ENCODE measurements around the gene HARBI1.

Gene HARBI1

DNA sequence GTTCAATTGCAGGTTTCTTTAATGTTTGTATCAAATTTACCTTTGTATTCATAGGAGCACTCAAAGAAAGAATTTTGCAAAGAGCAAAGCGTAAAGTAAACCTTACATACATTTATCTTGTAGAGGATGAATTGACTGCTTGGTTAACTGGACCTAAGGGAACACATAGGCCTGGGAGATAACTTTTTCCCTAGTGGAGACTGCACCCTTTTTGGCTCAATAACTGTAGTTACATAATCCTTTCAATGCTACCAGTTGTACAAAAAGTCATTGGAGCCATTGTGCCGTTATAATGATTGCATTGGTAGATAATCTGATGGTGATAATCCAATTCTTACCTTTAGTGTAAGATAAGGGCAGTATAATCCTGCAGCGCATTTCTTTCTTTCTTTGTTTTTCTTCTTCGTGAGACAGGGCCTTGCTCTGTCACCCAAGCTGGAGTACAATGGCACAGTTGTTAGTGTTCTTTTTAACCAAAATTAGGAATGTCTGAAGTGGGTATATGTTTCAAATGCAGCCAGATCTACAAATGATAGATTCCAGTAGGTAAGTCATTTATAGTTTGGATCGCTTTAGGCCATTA is 18.6 kb upstream of the HARBI1 start:
- Histone ChIP-seq H3K4me1 (ENCODE audit: control insufficient read depth in 2 of 2, insufficient read depth in 2 of 2, low read length in 2 of 2) (no peaks in the 10 kb centered on the region), H3K9me3 (ENCODE audit: control insufficient read depth in 2 of 2, low read length in 2 of 2) (no peaks in the 10 kb centered on the region), H3K4me3 (ENCODE audit: low read length in 2 of 2) (no peak overlapping the region), H3K27me3 (ENCODE audit: control insufficient read depth in 2 of 2, insufficient read depth in 2 of 2, low read length in 2 of 2) (no peaks in the 10 kb centered on the region), H3K9ac (ENCODE audit: low read depth in 1 of 2, low read length in 2 of 2) (no peak overlapping the region), H3K36me3 (ENCODE audit: control insufficient read depth in 2 of 2, insufficient read depth in 2 of 2, low read length in 2 of 2) (peaks cover 14 to 19% of the 10 kb centered on the region in 2 donors), H3K27ac (ENCODE audit: low read depth in 2 of 2, low read length in 2 of 2) (no peak overlapping the region)

- Histone ChIP-seq H3K4me3 (ENCODE audit: low read length in 2 of 2) (no peak overlapping the region), H3K4me1 (ENCODE audit: control insufficient read depth in 2 of 2, insufficient read depth in 2 of 2, low read length in 2 of 2) (no peaks in the 10 kb centered on the region), H3K36me3 (ENCODE audit: control insufficient read depth in 2 of 2, insufficient read depth in 2 of 2, low read length in 2 of 2) (peaks cover 20 to 25% of the 10 kb centered on the region in 2 donors), H3K27me3 (ENCODE audit: control insufficient read depth in 2 of 2, insufficient read depth in 2 of 2, low read length in 2 of 2) (no peaks in the 10 kb centered on the region), H3K27ac (ENCODE audit: low read depth in 2 of 2, low read length in 2 of 2) (no peak overlapping the region), H3K9ac (ENCODE audit: low read depth in 1 of 2, low read length in 2 of 2) (no peak overlapping the region), H3K9me3 (ENCODE audit: control insufficient read depth in 2 of 2, low read length in 2 of 2) (no peaks in the 10 kb centered on the region)
Measured at GRCh38 chr11:46633291-46634217, 16.5 kb upstream of the HARBI1 start.

DNA sequence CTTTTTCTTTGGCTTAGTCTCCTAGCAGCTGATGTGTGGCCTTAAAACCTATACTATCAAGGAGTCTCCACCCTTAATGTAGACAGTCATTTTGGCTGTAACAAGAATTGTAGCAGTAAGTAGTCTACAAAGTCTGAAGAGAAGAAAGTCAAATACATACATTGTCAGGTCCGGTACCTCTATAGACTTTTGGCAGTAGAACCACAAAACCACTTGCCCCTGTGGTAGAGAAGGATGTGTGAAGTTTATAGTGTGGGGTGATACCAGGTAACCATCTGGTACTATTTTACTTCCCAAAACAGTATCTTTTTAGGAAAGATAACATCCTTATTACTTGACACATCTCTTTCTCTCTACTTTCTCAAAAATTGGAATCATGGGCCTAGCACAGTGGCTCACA is 15.5 kb upstream of the HARBI1 start:
- Histone ChIP-seq H3K4me3 (ENCODE audit: low read length in 2 of 2) (no peak overlapping the region), H3K27ac (ENCODE audit: low read depth in 2 of 2, low read length in 2 of 2) (no peak overlapping the region), H3K9me3 (ENCODE audit: control insufficient read depth in 2 of 2, low read length in 2 of 2) (no peaks in the 10 kb centered on the region), H3K36me3 (ENCODE audit: control insufficient read depth in 2 of 2, insufficient read depth in 2 of 2, low read length in 2 of 2) (peaks cover 20 to 24% of the 10 kb centered on the region in 2 donors), H3K4me1 (ENCODE audit: control insufficient read depth in 2 of 2, insufficient read depth in 2 of 2, low read length in 2 of 2) (no peaks in the 10 kb centered on the region), H3K9ac (ENCODE audit: low read depth in 1 of 2, low read length in 2 of 2) (no peak overlapping the region), H3K27me3 (ENCODE audit: control insufficient read depth in 2 of 2, insufficient read depth in 2 of 2, low read length in 2 of 2) (no peaks in the 10 kb centered on the region)

GRCh38 chr11:46631676-46632075 is 14.6 kb upstream of the HARBI1 start:
- no peak overlapping the region for H3K27ac ChIP-seq (ENCODE audit: low read depth in 2 of 2, low read length in 2 of 2)
- no peak overlapping the region for H3K9ac ChIP-seq (ENCODE audit: low read depth in 1 of 2, low read length in 2 of 2)
- H3K4me1 ChIP-seq (ENCODE audit: control insufficient read depth in 2 of 2, insufficient read depth in 2 of 2, low read length in 2 of 2), result no peaks in the 10 kb centered on the region
- no peak overlapping the region for H3K4me3 ChIP-seq (ENCODE audit: low read length in 2 of 2)
- H3K27me3 ChIP-seq (ENCODE audit: control insufficient read depth in 2 of 2, insufficient read depth in 2 of 2, low read length in 2 of 2), result no peaks in the 10 kb centered on the region
- no peaks in the 10 kb centered on the region for H3K9me3 ChIP-seq (ENCODE audit: control insufficient read depth in 2 of 2, low read length in 2 of 2)
- H3K36me3 ChIP-seq (ENCODE audit: control insufficient read depth in 2 of 2, insufficient read depth in 2 of 2, low read length in 2 of 2), result peaks cover 20 to 26% of the 10 kb centered on the region in 2 donors

GRCh38 chr11:46630237-46630636 is 13.2 kb upstream of the HARBI1 start:
- peaks cover 26 to 27% of the 10 kb centered on the region in 2 donors for H3K36me3 ChIP-seq (ENCODE audit: control insufficient read depth in 2 of 2, insufficient read depth in 2 of 2, low read length in 2 of 2)

GRCh38 chr11:46628961-46629360 is 11.9 kb upstream of the HARBI1 start:
- no peak overlapping the region for H3K9ac ChIP-seq (ENCODE audit: low read depth in 1 of 2, low read length in 2 of 2)
- peaks cover 26 to 34% of the 10 kb centered on the region in 2 donors for H3K36me3 ChIP-seq (ENCODE audit: control insufficient read depth in 2 of 2, insufficient read depth in 2 of 2, low read length in 2 of 2)
- H3K4me1 ChIP-seq (ENCODE audit: control insufficient read depth in 2 of 2, insufficient read depth in 2 of 2, low read length in 2 of 2), result no peaks in the 10 kb centered on the region
- no peak overlapping the region for H3K4me3 ChIP-seq (ENCODE audit: low read length in 2 of 2)
- no peaks in the 10 kb centered on the region for H3K9me3 ChIP-seq (ENCODE audit: control insufficient read depth in 2 of 2, low read length in 2 of 2)
- H3K27ac ChIP-seq (ENCODE audit: low read depth in 2 of 2, low read length in 2 of 2), result no peak overlapping the region
- no peaks in the 10 kb centered on the region for H3K27me3 ChIP-seq (ENCODE audit: control insufficient read depth in 2 of 2, insufficient read depth in 2 of 2, low read length in 2 of 2)

More at GRCh38 chr11:46630237-46630636, 13.2 kb upstream of the HARBI1 start:
- H3K9me3 ChIP-seq (ENCODE audit: control insufficient read depth in 2 of 2, low read length in 2 of 2), result no peaks in the 10 kb centered on the region
- no peak overlapping the region for H3K4me3 ChIP-seq (ENCODE audit: low read length in 2 of 2)
- H3K27me3 ChIP-seq (ENCODE audit: control insufficient read depth in 2 of 2, insufficient read depth in 2 of 2, low read length in 2 of 2), result no peaks in the 10 kb centered on the region
- H3K27ac ChIP-seq (ENCODE audit: low read depth in 2 of 2, low read length in 2 of 2), result no peak overlapping the region
- H3K4me1 ChIP-seq (ENCODE audit: control insufficient read depth in 2 of 2, insufficient read depth in 2 of 2, low read length in 2 of 2), result no peaks in the 10 kb centered on the region
- no peak overlapping the region for H3K9ac ChIP-seq (ENCODE audit: low read depth in 1 of 2, low read length in 2 of 2)

GRCh38 chr11:46625406-46625805 is 8.4 kb upstream of the HARBI1 start:
- H3K4me3 ChIP-seq (ENCODE audit: low read length in 2 of 2), result no peak overlapping the region
- H3K9ac ChIP-seq (ENCODE audit: low read depth in 1 of 2, low read length in 2 of 2), result no peak overlapping the region
- H3K27ac ChIP-seq (ENCODE audit: low read depth in 2 of 2, low read length in 2 of 2), result no peak overlapping the region
- H3K9me3 ChIP-seq (ENCODE audit: control insufficient read depth in 2 of 2, low read length in 2 of 2), result no peaks in the 10 kb centered on the region
- no peaks in the 10 kb centered on the region for H3K4me1 ChIP-seq (ENCODE audit: control insufficient read depth in 2 of 2, insufficient read depth in 2 of 2, low read length in 2 of 2)
- H3K27me3 ChIP-seq (ENCODE audit: control insufficient read depth in 2 of 2, insufficient read depth in 2 of 2, low read length in 2 of 2), result no peaks in the 10 kb centered on the region
- peaks cover 16 to 23% of the 10 kb centered on the region in 2 donors for H3K36me3 ChIP-seq (ENCODE audit: control insufficient read depth in 2 of 2, insufficient read depth in 2 of 2, low read length in 2 of 2)

DNA sequence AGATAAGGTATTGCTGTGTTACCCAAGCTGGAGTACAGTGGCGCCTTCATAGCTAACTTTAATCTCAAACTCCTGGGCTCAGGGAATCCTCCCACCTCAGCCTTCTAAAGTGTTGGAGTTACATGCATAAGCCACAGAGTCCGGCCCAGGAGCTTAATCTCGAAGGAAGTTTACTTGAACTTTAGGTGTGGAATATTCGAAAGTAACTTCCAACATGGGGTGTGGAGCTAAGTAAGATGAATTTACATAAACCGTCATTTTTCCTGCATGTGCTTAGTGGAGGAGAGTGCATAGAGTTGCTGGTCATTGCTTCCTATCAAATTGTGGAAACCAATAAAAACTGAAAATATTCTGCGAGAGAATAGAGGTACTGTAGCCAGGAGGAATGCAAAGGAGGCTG is 1.8 kb upstream of the HARBI1 start:
- Histone ChIP-seq H3K36me3 (ENCODE audit: control insufficient read depth in 2 of 2, insufficient read depth in 2 of 2, low read length in 2 of 2) (peaks cover 0 to 5% of the 10 kb centered on the region in 2 donors), H3K9me3 (ENCODE audit: control insufficient read depth in 2 of 2, low read length in 2 of 2) (no peaks in the 10 kb centered on the region), H3K27ac (ENCODE audit: low read depth in 2 of 2, low read length in 2 of 2) (no peak overlapping the region), H3K9ac (ENCODE audit: low read depth in 1 of 2, low read length in 2 of 2) (no peak overlapping the region), H3K27me3 (ENCODE audit: control insufficient read depth in 2 of 2, insufficient read depth in 2 of 2, low read length in 2 of 2) (no peaks in the 10 kb centered on the region), H3K4me1 (ENCODE audit: control insufficient read depth in 2 of 2, insufficient read depth in 2 of 2, low read length in 2 of 2) (peaks cover 6 to 18% of the 10 kb centered on the region in 2 donors), H3K4me3 (ENCODE audit: low read length in 2 of 2) (peak overlapping the region; percentile 38 to 97)

DNA sequence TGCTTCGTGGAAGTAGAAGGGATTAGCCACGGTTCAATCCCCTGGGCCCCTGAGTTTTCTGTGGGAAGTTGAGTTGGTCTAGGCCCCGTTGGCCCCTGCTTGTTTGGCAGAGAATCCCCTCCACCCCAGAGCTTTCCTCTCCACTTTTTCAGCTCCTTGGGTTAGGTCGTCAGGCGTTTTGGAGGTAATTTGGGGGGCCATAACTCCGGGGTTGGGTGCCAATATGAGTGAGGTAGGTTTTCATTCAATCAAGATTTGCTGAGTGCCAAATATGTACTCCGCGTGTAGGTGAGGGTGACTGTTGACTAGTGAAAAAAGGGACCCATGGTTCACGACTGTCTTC is 916 bp upstream of the HARBI1 start:
- peak overlapping the region; percentile 96 to 99 for H3K9ac ChIP-seq (ENCODE audit: low read depth in 1 of 2, low read length in 2 of 2)

GRCh38 chr11:46616551-46617133 is 385 bp downstream of the HARBI1 start:
- peak overlapping the region; percentile 97 to 98 for H3K27ac ChIP-seq (ENCODE audit: low read depth in 2 of 2, low read length in 2 of 2)
- H3K27me3 ChIP-seq (ENCODE audit: control insufficient read depth in 2 of 2, insufficient read depth in 2 of 2, low read length in 2 of 2), result no peaks in the 10 kb centered on the region
- peaks cover 0 to 5% of the 10 kb centered on the region in 2 donors for H3K36me3 ChIP-seq (ENCODE audit: control insufficient read depth in 2 of 2, insufficient read depth in 2 of 2, low read length in 2 of 2)
- no peaks in the 10 kb centered on the region for H3K9me3 ChIP-seq (ENCODE audit: control insufficient read depth in 2 of 2, low read length in 2 of 2)
- H3K4me3 ChIP-seq (ENCODE audit: low read length in 2 of 2), result peak overlapping the region; percentile 92 to 97
- peaks cover 11 to 18% of the 10 kb centered on the region in 2 donors for H3K4me1 ChIP-seq (ENCODE audit: control insufficient read depth in 2 of 2, insufficient read depth in 2 of 2, low read length in 2 of 2)
- peak overlapping the region; percentile 96 to 99 for H3K9ac ChIP-seq (ENCODE audit: low read depth in 1 of 2, low read length in 2 of 2)

More for the DNA sequence above, 916 bp upstream of the HARBI1 start:
- peaks cover 6 to 18% of the 10 kb centered on the region in 2 donors for H3K4me1 ChIP-seq (ENCODE audit: control insufficient read depth in 2 of 2, insufficient read depth in 2 of 2, low read length in 2 of 2)
- no peaks in the 10 kb centered on the region for H3K27me3 ChIP-seq (ENCODE audit: control insufficient read depth in 2 of 2, insufficient read depth in 2 of 2, low read length in 2 of 2)
- H3K36me3 ChIP-seq (ENCODE audit: control insufficient read depth in 2 of 2, insufficient read depth in 2 of 2, low read length in 2 of 2), result peaks cover 0 to 5% of the 10 kb centered on the region in 2 donors
- H3K27ac ChIP-seq (ENCODE audit: low read depth in 2 of 2, low read length in 2 of 2), result peak overlapping the region; percentile 97 to 98
- H3K9me3 ChIP-seq (ENCODE audit: control insufficient read depth in 2 of 2, low read length in 2 of 2), result no peaks in the 10 kb centered on the region
- H3K4me3 ChIP-seq (ENCODE audit: low read length in 2 of 2), result peak overlapping the region; percentile 92 to 97

All from mucosa of rectum (tissue), 2 donors.